ENCODE data around the gene ECE1.

ECE1 gene

GRCh38 chr1:21289700-21290545 is at the start of gene ECE1:
Gene ECE1, minus strand, starts transcription at chr1:21290463. Its CDS starts 49 bp downstream, at chr1:21290414.
- no peaks in the 10 kb centered on the region for H3K9me3 Mint-ChIP-seq
- peaks cover 71% of the 10 kb centered on the region for H3K4me1 Mint-ChIP-seq
- DNase-seq (peak; percentile 19 to 27), ATAC-seq (no peak)
- H3K4me3 Mint-ChIP-seq = peak within 1 kb of the TSS; percentile 89 to 92
- no peaks in the 10 kb centered on the region for H3K27me3 Mint-ChIP-seq
- H3K27ac Mint-ChIP-seq = peak within 1 kb of the TSS; percentile 87 to 96

DNA sequence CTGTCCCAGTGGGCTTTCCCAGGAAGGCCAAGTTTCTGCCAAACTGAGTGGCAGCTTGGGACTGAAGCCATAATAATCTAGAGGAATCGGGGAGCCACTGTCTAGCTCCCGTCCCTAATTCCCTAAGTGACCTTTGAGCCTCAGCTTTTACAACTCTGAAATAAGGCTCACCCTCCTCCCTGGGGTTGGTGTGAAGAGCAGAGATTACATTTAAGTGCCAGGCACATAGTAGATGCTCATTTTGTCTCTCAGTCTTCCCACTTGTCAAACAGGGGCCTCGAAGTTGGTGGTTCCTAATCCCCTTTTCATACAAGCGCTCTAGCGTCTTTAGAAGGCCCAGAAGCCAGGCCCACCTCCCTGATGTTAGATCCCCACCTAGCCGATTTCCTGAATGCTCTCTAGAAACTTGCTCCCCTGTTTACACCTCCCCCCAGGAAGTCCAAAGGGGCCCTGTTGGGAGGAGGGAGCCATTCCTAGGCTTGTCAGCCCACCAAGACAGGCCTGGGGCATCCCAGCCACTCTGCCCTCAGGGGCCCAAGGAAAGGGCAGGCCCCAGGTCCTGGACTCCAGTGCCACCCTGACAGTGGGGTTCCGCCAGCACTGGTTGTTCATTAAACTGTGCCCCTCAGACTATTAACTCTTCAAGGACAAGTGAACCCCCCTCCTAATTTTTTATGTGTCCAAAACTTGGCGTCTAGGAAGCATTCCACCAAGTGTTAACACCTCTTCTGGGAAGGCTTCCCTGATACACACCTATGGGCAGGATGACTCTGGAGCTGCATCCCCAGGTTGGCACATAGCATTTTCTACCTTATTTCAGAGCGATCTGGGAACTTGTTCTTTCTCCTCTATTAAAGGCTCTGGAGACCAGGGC is 49.3 kb upstream of the ECE1 start:
- Mint-ChIP-seq H3K27me3 (no peaks in the 10 kb centered on the region), H3K9me3 (no peaks in the 10 kb centered on the region), H3K4me3 (no peak overlapping the region), H3K27ac (peak overlapping the region in 1 of 2 donors; percentile 56), H3K4me1 (peaks cover 94% of the 10 kb centered on the region)
- no peak for ATAC-seq
- no peak for DNase-seq

DNA sequence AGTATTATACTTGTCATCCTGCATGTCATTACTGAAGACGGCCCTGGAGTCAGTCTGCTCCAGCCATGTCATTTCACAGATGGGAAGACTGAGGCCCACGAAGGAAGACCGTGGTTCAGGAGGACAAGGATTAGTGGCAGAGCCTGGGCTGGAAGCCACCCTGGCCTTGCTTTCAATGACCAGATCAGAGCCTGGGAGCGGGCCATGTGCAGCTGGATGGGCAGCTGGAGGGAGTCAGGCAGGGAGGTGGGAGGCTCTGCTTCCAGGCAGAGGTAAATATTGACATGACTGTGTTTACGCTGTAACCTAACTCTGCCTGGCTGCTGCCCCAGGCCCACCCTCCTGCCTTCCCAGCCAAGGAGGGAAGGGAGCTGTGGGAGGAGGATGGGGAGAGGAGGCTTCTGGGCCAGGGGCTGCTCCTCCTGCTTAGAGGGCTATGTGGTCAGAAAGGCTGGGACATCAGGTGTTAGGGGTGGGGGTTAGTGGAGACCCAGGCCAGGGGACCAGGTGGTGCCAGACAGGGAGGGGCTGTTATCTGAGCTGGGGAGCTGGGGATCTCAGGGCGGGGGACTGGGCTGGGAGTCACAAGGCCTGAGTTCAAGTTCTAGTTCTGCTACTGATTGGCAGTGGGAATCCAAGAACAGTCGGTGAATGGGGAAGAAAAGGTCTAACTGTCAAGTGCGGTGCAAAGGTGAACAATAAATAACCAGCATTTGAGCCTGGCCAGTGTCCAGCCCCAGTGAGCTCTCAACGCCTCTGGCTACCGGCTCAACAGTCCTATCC is 48.5 kb upstream of the ECE1 start:
- H3K27ac Mint-ChIP-seq = no peak overlapping the region
- H3K4me1 Mint-ChIP-seq = peaks cover 99% of the 10 kb centered on the region
- no peaks in the 10 kb centered on the region for H3K9me3 Mint-ChIP-seq
- no peaks in the 10 kb centered on the region for H3K27me3 Mint-ChIP-seq
- DNase-seq = no peak
- ATAC-seq = no peak
- H3K4me3 Mint-ChIP-seq = no peak overlapping the region

- H3K9me3 Mint-ChIP-seq = no peaks in the 10 kb centered on the region
- H3K27ac Mint-ChIP-seq = peak overlapping the region in 1 of 2 donors; percentile 59
- DNase-seq (no peak), ATAC-seq (no peak)
- H3K4me1 Mint-ChIP-seq = peaks cover 99% of the 10 kb centered on the region
- no peaks in the 10 kb centered on the region for H3K27me3 Mint-ChIP-seq
- peak overlapping the region in 1 of 2 donors; percentile 33 for H3K4me3 Mint-ChIP-seq
Observed at GRCh38 chr1:21337928-21338572, 47.8 kb upstream of the ECE1 start.

GRCh38 chr1:21337454-21337927 is 47.2 kb upstream of the ECE1 start:
- ATAC-seq (no peak), DNase-seq (no peak)
- peaks cover 99% of the 10 kb centered on the region for H3K4me1 Mint-ChIP-seq
- H3K27ac Mint-ChIP-seq = peak overlapping the region in 1 of 2 donors; percentile 59
- H3K4me3 Mint-ChIP-seq = no peak overlapping the region
- H3K9me3 Mint-ChIP-seq = no peaks in the 10 kb centered on the region
- no peaks in the 10 kb centered on the region for H3K27me3 Mint-ChIP-seq

DNA sequence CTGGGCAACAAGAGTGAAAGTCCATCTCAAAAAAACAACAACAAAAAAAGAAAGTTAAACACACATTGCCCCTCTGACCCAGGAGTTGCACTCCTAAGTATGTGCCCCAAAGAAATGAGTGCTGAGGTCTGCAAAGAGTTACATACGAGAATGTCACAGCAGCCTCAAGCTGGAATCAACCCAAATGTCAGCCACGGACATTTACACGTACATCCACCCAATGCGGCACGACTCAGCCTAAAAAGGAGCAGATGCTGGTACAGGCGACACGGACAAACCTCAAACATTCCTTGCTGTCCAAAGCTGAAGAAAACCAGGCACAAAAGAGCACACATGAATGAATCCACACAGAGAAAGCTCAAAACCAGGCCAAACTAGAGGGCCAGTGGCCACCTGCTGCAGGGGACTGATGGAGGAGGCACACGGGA is 46.8 kb upstream of the ECE1 start:
- ATAC-seq = no peak
- peaks cover 99% of the 10 kb centered on the region for H3K4me1 Mint-ChIP-seq
- H3K27ac Mint-ChIP-seq = no peak overlapping the region
- DNase-seq = no peak
- no peaks in the 10 kb centered on the region for H3K27me3 Mint-ChIP-seq
- H3K9me3 Mint-ChIP-seq = no peaks in the 10 kb centered on the region
- no peak overlapping the region for H3K4me3 Mint-ChIP-seq

GRCh38 chr1:21335750-21336224 is 45.5 kb upstream of the ECE1 start:
- no peaks in the 10 kb centered on the region for H3K9me3 Mint-ChIP-seq
- H3K27me3 Mint-ChIP-seq = no peaks in the 10 kb centered on the region
- peak overlapping the region; percentile 83 to 91 for H3K4me3 Mint-ChIP-seq
- DNase-seq = no peak
- peaks cover 99% of the 10 kb centered on the region for H3K4me1 Mint-ChIP-seq
- peak overlapping the region in 1 of 2 donors; percentile 80 for H3K27ac Mint-ChIP-seq
- no peak for ATAC-seq

DNA sequence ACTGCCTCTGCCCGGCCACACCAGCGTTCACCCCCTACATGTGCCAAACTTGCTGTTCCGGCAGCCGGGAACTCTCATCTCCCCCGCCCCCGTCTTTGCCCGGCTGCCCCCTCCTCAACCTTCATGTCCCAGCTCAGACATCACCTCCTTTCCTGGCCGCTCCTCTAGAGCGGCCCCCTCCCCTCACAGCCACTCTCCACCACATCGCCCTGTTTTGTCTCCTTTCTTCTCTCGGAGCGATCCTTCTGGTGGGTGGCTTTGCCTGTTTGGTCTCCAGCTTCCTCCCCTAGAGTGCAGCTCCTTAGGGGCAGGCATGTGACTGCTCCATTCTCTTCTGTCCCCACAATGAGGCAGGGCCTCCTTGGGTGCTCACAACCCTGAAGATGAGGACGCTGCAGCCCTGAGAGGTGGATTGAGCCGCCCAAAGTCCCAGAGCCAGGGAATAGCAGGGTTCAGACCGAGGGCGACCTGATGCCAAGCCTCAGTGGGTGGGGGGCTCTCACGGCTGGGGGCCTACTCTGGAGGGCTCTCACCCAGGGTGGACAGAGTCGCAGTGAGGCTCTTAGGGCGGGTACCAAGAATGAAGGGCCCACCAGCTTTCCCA is 44.9 kb upstream of the ECE1 start:
- peaks cover 99% of the 10 kb centered on the region for H3K4me1 Mint-ChIP-seq
- no peak for DNase-seq
- peak overlapping the region; percentile 94 to 98 for H3K27ac Mint-ChIP-seq
- no peaks in the 10 kb centered on the region for H3K9me3 Mint-ChIP-seq
- ATAC-seq = no peak
- peak overlapping the region; percentile 83 to 91 for H3K4me3 Mint-ChIP-seq
- H3K27me3 Mint-ChIP-seq = no peaks in the 10 kb centered on the region

DNA sequence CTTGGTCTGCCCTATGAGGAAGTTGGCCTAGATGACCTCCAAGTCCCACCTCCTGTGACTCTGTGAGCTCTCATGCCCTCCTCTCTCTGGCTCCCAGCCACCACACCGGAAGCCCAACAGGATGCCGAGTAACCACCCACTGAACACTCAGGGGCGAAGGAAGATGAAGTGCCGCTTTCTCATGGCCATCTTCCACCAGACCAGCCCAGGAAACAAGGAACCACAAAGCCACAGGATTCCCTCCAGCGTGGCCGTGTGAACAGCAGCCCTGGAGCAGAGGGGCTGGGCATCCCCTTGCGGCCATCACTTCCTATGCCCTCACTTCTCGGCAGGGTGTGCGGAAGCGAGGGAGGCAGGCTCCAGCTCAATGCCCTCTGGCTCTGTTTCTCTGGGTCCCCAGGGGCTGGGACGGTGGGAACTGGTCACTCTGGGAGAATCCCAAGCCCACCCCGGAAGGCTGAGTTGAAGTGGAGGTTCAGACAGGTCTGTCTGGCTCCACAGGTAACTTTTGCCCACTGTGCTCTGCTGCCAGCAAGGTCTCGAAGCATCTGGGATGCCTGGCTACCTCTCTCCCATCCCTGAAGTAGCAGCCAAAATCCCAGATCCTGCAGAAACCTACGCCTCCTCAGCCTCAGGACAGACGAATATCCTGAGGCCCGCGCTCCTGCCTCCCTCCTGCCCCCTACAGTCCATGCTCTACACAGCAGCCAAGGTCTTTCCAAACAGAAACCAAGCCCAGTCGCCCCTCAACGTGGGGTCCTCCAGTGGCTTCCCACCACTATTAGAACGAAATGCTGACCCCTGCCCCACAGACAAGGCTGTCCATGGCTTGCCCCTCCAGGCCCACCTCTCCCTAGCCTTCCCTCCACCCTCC is 44.2 kb upstream of the ECE1 start:
- ATAC-seq (peak; percentile 95), DNase-seq (peak; percentile 61 to 86)
- Mint-ChIP-seq H3K9me3 (no peaks in the 10 kb centered on the region), H3K27me3 (no peaks in the 10 kb centered on the region), H3K27ac (peak overlapping the region; percentile 94 to 98), H3K4me3 (peak overlapping the region; percentile 83 to 91), H3K4me1 (peaks cover 99% of the 10 kb centered on the region)

- H3K9me3 Mint-ChIP-seq = no peaks in the 10 kb centered on the region
- peak overlapping the region in 1 of 2 donors; percentile 94 for H3K27ac Mint-ChIP-seq
- ATAC-seq (peak; percentile 2), DNase-seq (no peak)
- H3K4me1 Mint-ChIP-seq = peaks cover 99% of the 10 kb centered on the region
- peak overlapping the region; percentile 83 to 91 for H3K4me3 Mint-ChIP-seq
- H3K27me3 Mint-ChIP-seq = no peaks in the 10 kb centered on the region
Observed at GRCh38 chr1:21333824-21334213, 43.6 kb upstream of the ECE1 start.

DNA sequence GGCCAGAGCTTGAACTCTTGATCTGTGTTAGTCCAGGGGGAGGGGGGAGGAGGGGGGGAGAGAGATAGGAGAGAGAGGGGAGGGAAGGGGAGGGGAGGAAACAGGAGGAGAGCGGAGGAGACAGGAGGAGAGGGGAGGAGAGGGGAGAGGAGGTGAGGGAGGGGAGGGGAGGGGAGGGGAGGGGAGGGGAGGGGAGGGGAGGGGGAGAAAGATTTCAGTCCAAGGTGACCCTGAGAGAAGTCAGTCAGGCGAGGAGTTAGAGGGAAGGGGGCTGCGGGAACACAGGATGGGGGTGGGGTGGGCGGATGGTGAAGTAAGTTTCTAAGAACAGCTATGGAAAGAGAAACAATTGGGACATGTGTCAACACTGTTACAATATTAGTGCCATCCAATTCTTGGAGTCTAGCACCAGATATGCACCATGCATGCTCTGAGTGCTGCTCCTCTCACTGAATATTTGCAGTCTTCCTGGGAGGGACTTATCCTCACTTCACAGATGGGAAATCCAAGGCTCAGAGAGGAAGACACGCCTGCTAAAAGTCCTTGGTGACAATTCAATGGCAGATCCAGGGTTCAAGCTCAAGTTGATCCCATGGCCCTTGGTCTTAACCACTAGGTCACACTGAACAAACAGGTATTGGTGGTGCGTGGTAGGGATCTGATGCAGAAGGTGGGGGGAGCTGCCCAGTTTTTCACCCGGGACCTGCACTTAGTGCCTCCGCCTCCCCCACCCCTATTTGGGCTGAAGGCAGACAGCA is 42.5 kb upstream of the ECE1 start:
- H3K4me3 Mint-ChIP-seq = peak overlapping the region; percentile 9 to 34
- ATAC-seq (no peak), DNase-seq (no peak)
- H3K4me1 Mint-ChIP-seq = peaks cover 98% of the 10 kb centered on the region
- no peaks in the 10 kb centered on the region for H3K27me3 Mint-ChIP-seq
- H3K27ac Mint-ChIP-seq = peak overlapping the region in 1 of 2 donors; percentile 51
- H3K9me3 Mint-ChIP-seq = no peaks in the 10 kb centered on the region

- no peak overlapping the region for H3K4me3 Mint-ChIP-seq
- no peak for DNase-seq
- ATAC-seq = no peak
- H3K27me3 Mint-ChIP-seq = no peaks in the 10 kb centered on the region
- no peak overlapping the region for H3K27ac Mint-ChIP-seq
- no peaks in the 10 kb centered on the region for H3K9me3 Mint-ChIP-seq
- H3K4me1 Mint-ChIP-seq = peaks cover 98% of the 10 kb centered on the region
Observed at GRCh38 chr1:21331752-21332478, 41.7 kb upstream of the ECE1 start.

Measured in stimulated activated naive CD8-positive, alpha-beta T cell treated with anti-CD3 and anti-CD28 coated beads, Interleukin-15, amount 100 ng/mL, for 72 hours (primary cell).